Right hindlimb (tissue), 1 donor: Measurements from ENCODE around the gene CFAP77.
A peak's percentile ranks its signal among the peaks of the same experiment; 100 is the strongest.

Experiments used
- DNase-seq: peaks from one replicate; pipeline ENCODE4 v3.0.0-alpha.2; 2018

Gene CFAP77

GRCh38 chr9:132497731-132498130, 87.7 kb downstream of the CFAP77 start:
- no peak for DNase-seq

- DNase-seq, result no peak
Measured at GRCh38 chr9:132498531-132499210, 88.7 kb downstream of the CFAP77 start.

- DNase-seq, result no peak
Measured at GRCh38 chr9:132499251-132499650, 89.2 kb downstream of the CFAP77 start.

GRCh38 chr9:132500193-132500592, 90.2 kb downstream of the CFAP77 start:
- DNase-seq, result no peak

- DNase-seq, result no peak
Measured at GRCh38 chr9:132502480-132502879, 92.5 kb downstream of the CFAP77 start.

GRCh38 chr9:132503116-132503515, 93.1 kb downstream of the CFAP77 start:
- no peak for DNase-seq

- no peak for DNase-seq
Measured at GRCh38 chr9:132504488-132504887, 94.5 kb downstream of the CFAP77 start.

- DNase-seq, result no peak
Measured at GRCh38 chr9:132505991-132506655, 96.1 kb downstream of the CFAP77 start.

- DNase-seq, result no peak
Measured at GRCh38 chr9:132506977-132507669, 97.1 kb downstream of the CFAP77 start.

- DNase-seq, result peak; percentile 75
Measured at GRCh38 chr9:132507670-132508469, 97.9 kb downstream of the CFAP77 start.

GRCh38 chr9:132509928-132510874, 100.2 kb downstream of the CFAP77 start:
- peak; percentile 39 for DNase-seq

GRCh38 chr9:132511191-132511999, 101.4 kb downstream of the CFAP77 start:
- DNase-seq, result no peak

GRCh38 chr9:132513416-132513815, 103.4 kb downstream of the CFAP77 start:
- no peak for DNase-seq

- no peak for DNase-seq
Measured at GRCh38 chr9:132514011-132514744, 104.2 kb downstream of the CFAP77 start.

GRCh38 chr9:132514821-132515220, 104.8 kb downstream of the CFAP77 start:
- no peak for DNase-seq

- DNase-seq, result no peak
Measured at GRCh38 chr9:132516301-132516700, 106.3 kb downstream of the CFAP77 start.

GRCh38 chr9:132516911-132517310, 106.9 kb downstream of the CFAP77 start:
- no peak for DNase-seq

- DNase-seq, result no peak
Measured at GRCh38 chr9:132517815-132518550, 108.0 kb downstream of the CFAP77 start.

- DNase-seq, result no peak
Measured at GRCh38 chr9:132518626-132519025, 108.6 kb downstream of the CFAP77 start.

- DNase-seq, result no peak
Measured at GRCh38 chr9:132519033-132519432, 109.0 kb downstream of the CFAP77 start.
